ENCODE data around the gene USP26. TPM values are rescaled to one million over a fixed set of nuclear protein-coding genes. Genes with fewer than 3 reads are reported as not detected.

USP26 gene
- total RNA-seq (2022; extraction: Qiagen RNA extraction; ENCODE audit: low read depth), result not detected in 5 replicates

DNA sequence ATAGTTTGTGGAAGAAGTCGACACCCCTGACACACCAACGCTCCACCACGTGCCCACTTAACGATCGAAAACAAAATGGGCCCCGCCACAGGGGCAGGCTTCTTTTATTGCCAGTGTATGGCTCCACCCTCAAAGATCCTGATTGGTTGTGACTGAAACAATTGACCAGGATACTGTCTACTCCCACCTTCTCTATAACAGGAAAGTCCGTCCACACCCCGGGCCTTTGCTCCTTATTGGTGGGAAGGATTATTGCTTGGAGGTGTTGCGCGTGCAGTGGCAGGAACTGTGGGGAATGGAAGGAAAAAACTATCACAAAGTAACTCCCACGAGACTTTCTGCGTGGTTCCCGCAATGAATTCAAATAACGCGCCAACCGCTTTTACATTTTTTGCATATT lies at the start of gene USP26:
USP26 (minus strand) TSS at position 79 of the 400 bp plus-strand sequence. CDS start 68,889 bp downstream, outside the sequence.

Other genes starting within 250 kb of the USP26 start
- 0.06 to 0.07 TPM in 2 of 5 replicates, not detected in the others for gene HS6ST2, start 138.5 kb downstream of the USP26 start, total RNA-seq (2022; extraction: Qiagen RNA extraction; ENCODE audit: low read depth)
- gene TFDP3, start 121.2 kb upstream of the USP26 start, total RNA-seq (2022; extraction: Qiagen RNA extraction; ENCODE audit: low read depth), result not detected in 5 replicates